Rectal smooth muscle tissue (tissue), 1 donor: ENCODE results near the gene USP27X.

Experiments used
- H3K27ac ChIP-seq: one replicate; pipeline ENCODE4 v1.7.0; 2013; ENCODE audit warnings: low read depth, low read length, inconsistent platforms
- H3K27me3 ChIP-seq: one replicate; pipeline ENCODE4 v1.7.0; 2013; ENCODE audit warnings: low read length; ENCODE audit not compliant: control insufficient read depth, insufficient read depth
- H3K36me3 ChIP-seq: one replicate; pipeline ENCODE4 v1.7.0; 2013; ENCODE audit warnings: low read length; ENCODE audit not compliant: control insufficient read depth, insufficient read depth
- H3K4me1 ChIP-seq: one replicate; pipeline ENCODE4 v1.7.0; 2013; ENCODE audit warnings: low read length; ENCODE audit not compliant: control insufficient read depth, insufficient read depth
- H3K4me3 ChIP-seq: one replicate; pipeline ENCODE4 v1.7.0; 2013; ENCODE audit warnings: low read length
- H3K9ac ChIP-seq: one replicate; pipeline ENCODE4 v1.7.0; 2013; ENCODE audit warnings: low read length

Gene USP27X

DNA sequence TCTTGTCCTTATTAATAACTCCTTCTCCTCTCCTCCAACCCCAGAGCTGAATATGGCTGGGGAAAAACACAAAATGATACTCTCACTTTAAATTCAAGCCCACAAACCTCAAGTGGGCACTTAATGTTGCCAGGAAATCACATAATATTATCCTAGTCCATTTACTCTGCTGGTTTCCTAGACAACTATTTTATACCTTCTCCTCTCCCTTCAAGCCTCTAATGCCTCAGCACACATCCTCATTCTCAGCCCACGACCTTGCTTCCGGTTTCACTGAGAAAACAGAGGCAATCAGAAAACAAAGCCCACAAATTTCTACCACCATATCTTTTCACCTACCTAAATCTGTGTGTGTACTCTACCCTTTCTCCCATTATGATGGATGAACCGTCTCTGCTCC is 31.1 kb downstream of the USP27X start:
- Histone ChIP-seq H3K27ac (no peak overlapping the region), H3K4me3 (no peak overlapping the region), H3K9ac (no peak overlapping the region), H3K36me3 (no peaks in the 10 kb centered on the region), H3K4me1 (no peaks in the 10 kb centered on the region), H3K27me3 (no peaks in the 10 kb centered on the region)

DNA sequence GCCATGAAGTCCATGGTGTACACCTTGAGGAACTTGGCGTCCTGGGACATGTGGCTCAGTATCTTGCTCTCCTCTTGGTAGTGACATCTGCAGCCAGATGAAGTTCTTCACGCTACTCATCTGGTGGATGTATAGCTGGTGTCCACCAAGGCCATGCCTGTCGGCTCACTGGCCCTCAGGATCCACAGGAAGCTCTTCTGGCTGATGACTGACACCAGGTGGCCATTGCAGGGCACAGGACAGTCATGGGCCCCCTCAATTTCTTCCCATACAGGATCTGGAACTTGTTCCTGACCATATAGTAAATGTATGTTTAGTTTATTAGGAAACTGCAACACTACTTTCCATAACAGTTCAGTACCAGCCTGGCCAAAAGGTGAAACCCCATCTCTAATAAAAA is 32.8 kb downstream of the USP27X start:
- no peak overlapping the region for H3K27ac ChIP-seq

DNA sequence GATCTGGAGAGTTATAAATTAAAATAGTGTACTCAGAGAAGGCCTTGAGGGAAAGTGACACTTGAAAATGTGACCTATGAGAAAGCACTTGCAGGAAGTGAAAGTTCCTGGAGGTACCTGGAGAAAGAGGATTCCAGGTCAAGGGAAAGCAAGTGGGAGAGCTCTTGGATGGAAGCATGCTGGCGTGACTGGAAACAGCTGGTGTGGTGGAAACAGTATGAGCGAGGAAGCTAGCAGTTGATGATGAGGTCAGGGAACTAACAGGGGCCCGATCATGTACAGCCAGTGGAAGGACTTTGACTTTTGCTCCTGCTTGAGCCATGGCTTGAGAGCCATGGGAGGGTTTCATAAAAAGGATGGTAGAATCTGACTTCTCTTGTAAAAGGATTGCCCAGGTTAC is 33.6 kb downstream of the USP27X start:
- Histone ChIP-seq H3K9ac (no peak overlapping the region), H3K36me3 (no peaks in the 10 kb centered on the region), H3K27ac (no peak overlapping the region), H3K27me3 (no peaks in the 10 kb centered on the region), H3K4me1 (no peaks in the 10 kb centered on the region), H3K4me3 (no peak overlapping the region)

More for the DNA sequence above, 32.8 kb downstream of the USP27X start:
- H3K4me3 ChIP-seq: no peak overlapping the region
- H3K9ac ChIP-seq: no peak overlapping the region
- H3K27me3 ChIP-seq: no peaks in the 10 kb centered on the region
- H3K36me3 ChIP-seq: no peaks in the 10 kb centered on the region
- H3K4me1 ChIP-seq: no peaks in the 10 kb centered on the region

DNA sequence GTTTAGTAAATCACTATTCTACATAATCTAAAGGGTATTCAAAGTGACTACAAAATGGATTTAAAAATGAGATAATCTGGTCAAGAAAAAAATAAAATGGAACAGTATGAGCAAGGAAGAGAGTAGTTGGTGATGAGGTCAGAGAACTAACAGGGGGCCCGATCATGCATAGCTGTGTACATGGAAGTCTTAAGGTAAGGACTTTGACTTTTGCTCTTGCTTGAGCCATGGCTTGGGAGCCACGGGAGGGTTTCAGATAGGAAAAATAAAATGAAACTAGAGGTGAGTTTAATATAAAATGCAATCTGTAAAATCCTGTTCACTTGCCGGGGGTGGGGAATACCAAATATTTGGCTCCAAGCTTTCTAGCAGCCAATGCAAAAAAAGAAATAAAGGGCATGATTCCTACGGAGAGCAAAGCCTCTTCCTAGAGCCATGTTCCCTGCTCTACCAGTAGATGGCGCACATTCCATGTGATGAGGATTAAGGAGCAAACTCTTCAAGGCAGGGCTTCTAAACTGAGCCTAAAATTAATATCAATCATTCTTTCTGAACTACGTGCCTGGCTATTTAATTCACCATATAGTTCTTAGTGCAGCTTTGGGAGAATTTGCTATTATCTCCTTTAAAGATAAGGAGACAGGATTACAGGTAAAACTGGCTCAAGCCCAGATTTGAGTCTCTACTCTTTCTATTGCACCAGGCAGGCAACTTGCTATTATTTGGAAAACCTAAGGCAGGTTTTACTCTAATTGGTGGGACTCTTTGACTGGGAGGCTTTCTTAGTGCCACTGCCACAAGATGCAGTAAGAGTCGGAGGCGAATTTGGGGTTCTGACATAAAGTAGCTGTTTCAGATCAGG is 36.3 kb downstream of the USP27X start:
- no peaks in the 10 kb centered on the region for H3K27me3 ChIP-seq
- no peak overlapping the region for H3K9ac ChIP-seq
- no peak overlapping the region for H3K27ac ChIP-seq
- H3K4me1 ChIP-seq: no peaks in the 10 kb centered on the region
- H3K36me3 ChIP-seq: no peaks in the 10 kb centered on the region
- H3K4me3 ChIP-seq: no peak overlapping the region

DNA sequence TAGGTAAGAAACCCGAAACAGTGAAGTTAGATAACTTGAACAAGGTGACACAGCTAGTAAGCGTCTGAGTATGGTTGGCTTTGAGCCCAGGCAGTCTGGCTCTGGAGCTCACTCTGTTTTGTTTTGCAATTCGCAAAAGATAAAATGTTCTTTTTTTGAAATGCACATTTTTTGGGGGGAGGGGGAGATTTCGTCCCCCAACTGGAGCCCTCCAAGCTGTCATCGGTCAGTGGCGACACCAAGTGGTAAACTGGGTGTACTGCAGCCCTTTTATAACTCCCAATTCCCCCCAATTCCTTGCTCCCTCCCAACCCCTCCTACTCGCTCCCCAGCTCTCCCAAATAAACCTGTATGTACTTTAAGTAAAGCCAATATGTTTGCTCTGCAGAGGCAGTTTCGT is 40.3 kb downstream of the USP27X start:
- Histone ChIP-seq H3K4me3 (no peak overlapping the region), H3K9ac (no peak overlapping the region), H3K4me1 (no peaks in the 10 kb centered on the region), H3K27me3 (no peaks in the 10 kb centered on the region), H3K36me3 (no peaks in the 10 kb centered on the region), H3K27ac (no peak overlapping the region)

DNA sequence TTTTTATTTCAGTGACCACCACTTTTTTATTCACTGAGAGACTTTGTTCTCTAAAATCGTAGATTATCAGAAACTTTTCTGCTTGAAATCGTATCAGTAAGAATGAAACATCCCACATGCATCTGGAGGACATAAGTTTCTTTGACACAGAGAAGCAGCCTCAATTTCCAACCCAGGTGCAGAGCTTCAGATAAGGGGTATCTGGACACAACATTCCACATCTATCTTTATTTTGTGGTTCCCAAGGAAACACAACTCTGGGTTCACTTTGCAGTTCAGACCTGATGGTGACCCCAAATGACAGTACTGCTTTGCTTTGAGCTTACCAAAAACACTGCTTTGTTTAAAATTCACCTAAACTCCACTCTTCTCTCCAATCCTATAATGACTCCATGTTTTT is 41.8 kb downstream of the USP27X start:
- Histone ChIP-seq H3K27me3 (no peaks in the 10 kb centered on the region), H3K27ac (no peak overlapping the region), H3K36me3 (no peaks in the 10 kb centered on the region), H3K4me1 (no peaks in the 10 kb centered on the region), H3K4me3 (no peak overlapping the region), H3K9ac (no peak overlapping the region)

DNA sequence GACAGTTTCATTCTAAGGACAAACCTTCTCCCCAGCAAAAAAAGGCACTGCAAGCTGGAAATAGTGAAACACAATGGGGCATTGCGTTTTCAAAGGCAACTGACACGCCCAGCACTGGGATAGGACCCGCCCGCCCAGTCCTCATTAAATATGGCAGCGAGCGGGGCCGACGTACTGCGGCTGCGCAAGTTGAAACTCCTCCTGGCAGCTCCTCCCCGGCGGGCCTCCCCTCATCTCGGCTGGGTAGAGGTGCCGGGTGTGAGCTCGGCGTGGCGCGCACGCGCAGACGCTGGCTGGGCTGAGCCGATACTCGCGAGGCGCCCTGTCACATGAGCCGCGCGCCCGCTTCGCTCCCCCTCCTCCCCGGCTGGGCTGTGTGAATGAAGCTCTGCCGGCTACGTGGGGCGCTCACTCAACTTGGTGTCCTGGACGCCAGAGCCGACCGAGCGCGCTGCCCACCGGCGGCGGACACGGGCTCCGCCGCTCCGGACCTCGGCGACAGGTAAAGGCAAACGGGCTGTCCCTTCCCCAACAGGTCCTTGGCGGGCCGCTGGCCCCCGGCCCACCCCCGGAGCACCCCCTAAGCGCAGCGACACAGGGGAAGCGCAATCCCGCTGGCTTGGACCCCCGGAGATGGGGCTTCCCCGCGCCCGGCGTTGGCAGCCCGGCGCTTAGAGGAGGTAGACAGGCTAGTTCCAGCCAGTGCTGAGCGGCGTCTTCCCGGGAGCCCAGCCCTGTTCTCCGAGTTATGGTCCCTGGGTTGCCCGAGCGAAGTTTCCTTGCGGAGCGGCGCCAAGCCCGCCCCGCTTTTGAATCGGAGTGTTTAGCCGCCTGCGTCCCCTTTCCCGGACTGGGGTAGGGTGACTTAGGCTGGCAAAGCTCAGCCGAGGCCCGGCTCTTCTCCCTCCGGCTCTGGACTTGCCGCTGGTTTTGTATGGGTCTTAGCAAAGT is 43.3 kb downstream of the USP27X start, which contains the start of gene CLCN5:
TSS of gene CLCN5 (plus strand) at position 306 of the 951 bp plus-strand sequence. CDS start 2,703 bp downstream, outside the sequence.
- Histone ChIP-seq H3K9ac (no peak within 1 kb of the TSS), H3K4me3 (peak within 1 kb of the TSS; percentile 67), H3K4me1 (no peaks in the 10 kb centered on the region), H3K36me3 (no peaks in the 10 kb centered on the region), H3K27ac (no peak within 1 kb of the TSS), H3K27me3 (no peaks in the 10 kb centered on the region)

DNA sequence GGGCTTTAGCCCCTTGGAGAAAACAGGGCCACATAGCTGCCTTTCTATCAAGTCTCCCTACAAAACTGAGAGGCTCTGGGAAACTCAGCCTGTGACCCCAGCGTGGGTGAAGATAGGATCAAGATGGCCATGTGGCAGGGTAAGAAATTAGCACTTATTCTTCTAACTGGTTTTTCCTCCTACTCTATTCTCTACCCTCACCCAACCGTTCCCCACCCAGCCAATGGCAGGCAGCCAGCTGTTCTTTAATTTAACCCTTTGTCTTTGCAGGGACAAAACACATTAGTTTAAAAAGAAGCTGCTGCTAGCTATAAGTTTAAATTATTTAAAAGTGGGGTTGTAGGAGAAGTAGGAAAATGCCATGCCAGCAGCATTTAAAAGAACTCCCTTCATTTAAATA is 45.9 kb downstream of the USP27X start:
- Histone ChIP-seq H3K9ac (no peak overlapping the region), H3K27me3 (no peaks in the 10 kb centered on the region), H3K36me3 (no peaks in the 10 kb centered on the region), H3K4me3 (no peak overlapping the region), H3K27ac (no peak overlapping the region), H3K4me1 (no peaks in the 10 kb centered on the region)

DNA sequence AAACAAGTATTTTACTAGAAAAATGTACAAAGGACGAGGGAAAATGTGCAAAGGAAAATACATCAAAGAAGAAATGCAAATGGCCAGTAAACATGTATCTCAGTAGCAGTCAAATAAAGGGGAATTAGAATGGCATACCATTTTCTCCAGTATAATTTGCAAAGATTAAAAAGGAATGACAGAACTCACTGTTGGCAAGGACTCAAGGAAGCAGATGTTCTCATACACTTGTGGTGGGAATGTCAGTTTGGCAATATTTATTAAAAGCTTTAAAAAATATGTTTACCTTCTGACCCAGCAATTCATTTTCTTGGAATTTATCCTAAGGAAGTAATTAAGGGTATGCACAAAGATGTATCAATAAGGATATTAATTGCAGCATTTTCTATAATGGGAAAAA is 50.8 kb downstream of the USP27X start:
- Histone ChIP-seq H3K4me1 (no peaks in the 10 kb centered on the region), H3K36me3 (no peaks in the 10 kb centered on the region), H3K9ac (no peak overlapping the region), H3K27ac (no peak overlapping the region), H3K4me3 (no peak overlapping the region), H3K27me3 (no peaks in the 10 kb centered on the region)
